ENCODE measurements around the gene PUM1.

The PUM1 gene

DNA sequence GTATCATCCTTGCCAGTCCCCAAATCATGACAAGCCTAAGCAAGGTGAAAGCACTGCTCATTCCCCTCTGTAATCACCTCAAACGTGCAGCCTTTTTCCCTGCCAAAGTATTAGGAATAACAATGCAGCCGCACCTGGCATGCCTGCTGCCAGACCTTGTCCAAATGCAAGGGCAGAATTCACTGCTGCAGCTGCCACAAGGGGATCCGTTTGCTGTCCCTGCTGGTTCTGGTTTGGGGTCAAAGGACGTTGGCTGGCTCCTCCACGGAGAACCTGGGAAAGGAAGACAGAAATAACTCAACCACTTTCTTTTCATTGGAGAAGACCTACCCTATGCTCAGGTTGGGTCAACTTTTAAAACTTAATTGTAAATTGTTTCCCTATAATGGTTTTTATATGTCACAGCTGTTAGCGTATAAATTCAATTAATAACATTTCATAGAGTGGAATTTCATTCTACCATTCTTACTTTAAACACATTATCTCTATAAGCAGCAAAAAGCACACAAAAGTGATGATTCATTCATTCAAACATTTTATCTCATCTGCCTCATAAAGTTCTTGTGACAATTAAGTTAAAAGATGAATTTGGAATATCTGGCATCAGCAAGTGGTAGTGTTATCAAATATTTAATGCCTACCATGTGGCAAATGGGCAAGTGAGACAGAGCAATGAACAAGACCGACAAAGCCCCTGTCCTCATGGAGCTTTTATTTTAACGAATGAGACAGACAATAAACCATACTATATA, 97.1 kb downstream of the PUM1 start:
- no peak for TF ChIP-seq CTCF (conservative IDR thresholded peaks at IDR 0.05)
- no peak overlapping the region for H3K27ac ChIP-seq

- TF ChIP-seq CTCF (conservative IDR thresholded peaks at IDR 0.05), result no peak
- no peak overlapping the region for H3K27ac ChIP-seq
Measured at GRCh38 chr1:30966690-30967369, 98.7 kb downstream of the PUM1 start.

DNA sequence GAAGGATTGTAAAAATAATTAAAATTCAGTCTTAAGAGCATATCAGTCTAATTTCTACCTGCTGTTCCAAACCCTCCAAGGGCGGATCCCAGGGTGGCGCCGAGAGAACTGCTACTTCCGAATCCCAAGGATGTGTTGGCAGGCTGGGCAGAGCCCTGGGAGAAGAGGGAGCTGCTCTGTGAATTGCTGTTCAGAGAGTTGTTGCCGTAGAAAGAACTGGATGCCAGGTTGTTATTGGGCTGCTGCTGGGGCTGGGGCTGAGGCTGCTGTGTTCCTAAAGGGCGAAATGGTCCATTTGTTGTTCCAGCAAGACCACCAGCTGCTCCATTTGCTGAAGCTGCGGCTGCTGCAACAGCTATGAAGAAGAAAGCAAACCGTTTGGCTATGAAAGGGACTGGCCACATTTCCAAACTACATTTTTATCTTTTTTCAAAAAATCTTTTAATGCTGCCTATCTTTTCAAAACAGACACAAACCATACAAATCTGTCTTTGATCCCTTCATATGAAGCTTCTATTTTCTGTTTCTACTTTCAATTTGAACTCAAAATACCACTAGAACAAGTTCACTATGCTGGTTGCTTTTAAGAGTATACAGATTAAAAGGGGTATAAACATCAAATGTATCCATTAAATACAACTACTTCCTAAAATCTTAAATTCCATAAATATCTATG, 99.5 kb downstream of the PUM1 start:
- no peak overlapping the region for H3K27ac ChIP-seq
- no peak for TF ChIP-seq CTCF (conservative IDR thresholded peaks at IDR 0.05)

GRCh38 chr1:30964706-30965105, 100.8 kb downstream of the PUM1 start:
- no peak overlapping the region for H3K27ac ChIP-seq
- TF ChIP-seq CTCF (conservative IDR thresholded peaks at IDR 0.05), result no peak

- H3K27ac ChIP-seq, result peak overlapping the region; percentile 5; the same call in 1 of the 2 replicates
- no peak for TF ChIP-seq CTCF (conservative IDR thresholded peaks at IDR 0.05)
Measured at GRCh38 chr1:30962609-30963508, 102.7 kb downstream of the PUM1 start.

DNA sequence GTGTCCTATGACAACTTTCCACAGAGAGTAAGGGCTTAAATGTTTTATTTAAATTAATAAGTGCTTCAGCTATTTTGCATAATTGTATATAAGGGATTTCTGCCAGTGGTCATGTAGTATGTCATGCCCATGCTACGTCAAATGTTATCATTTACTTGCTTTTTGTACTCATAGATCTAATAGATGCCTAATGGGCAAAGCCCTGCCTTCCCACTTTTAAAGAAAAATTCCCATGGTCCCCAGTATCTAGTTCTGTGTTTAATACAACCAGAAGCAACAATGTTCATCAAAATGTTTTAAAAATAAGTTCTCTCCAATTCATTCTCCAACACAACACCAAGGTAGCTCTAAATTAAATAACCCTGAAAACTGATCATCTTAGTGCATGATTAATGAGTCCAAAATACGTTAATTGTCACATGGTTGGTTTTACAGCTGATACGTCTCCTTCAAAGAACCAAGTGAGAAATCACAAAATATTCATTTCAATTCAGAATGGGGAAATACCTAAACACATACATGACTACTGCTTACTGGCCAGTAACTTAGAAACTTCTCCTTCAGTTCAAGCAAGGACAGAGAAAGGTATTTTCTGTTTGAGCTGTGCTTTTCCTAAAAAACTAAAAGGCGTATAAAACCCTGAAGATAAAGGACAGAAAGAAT, 107.8 kb downstream of the PUM1 start:
- H3K27ac ChIP-seq, result no peak overlapping the region
- no peak for TF ChIP-seq CTCF (conservative IDR thresholded peaks at IDR 0.05)

Measured in VCaP (cell line).